RWPE2 (cell line): ENCODE results near the gene WWC2.

ENCODE experiments used
- ATAC-seq: fragments of 200-7000 bp; cut with Tn5 transposase; 3 replicates; pipeline ENCODE4 v1.9.1; 2021; ENCODE audit warnings: low read depth
- DNase-seq: peaks from one replicate; pipeline ENCODE4 v3.0.0-alpha.2; 2020; ENCODE audit warnings: low spot score
- H3K27ac ChIP-seq: fragments of 450-650 bp; 2 replicates; pipeline ENCODE4 v1.5.1; 2017; ENCODE audit warnings: mild to moderate bottlenecking; ENCODE audit not compliant: poor library complexity, severe bottlenecking
- H3K27me3 ChIP-seq: fragments of 250-450 bp; sonication (Bioruptor Pico); 2 replicates; pipeline ENCODE4 v1.5.1; 2021; ENCODE audit warnings: mild to moderate bottlenecking, moderate library complexity; ENCODE audit not compliant: insufficient read depth, poor library complexity, severe bottlenecking
- H3K36me3 ChIP-seq: fragments of 250-450 bp; sonication (Bioruptor Pico); 2 replicates; pipeline ENCODE4 v1.5.1; 2020; ENCODE audit warnings: low read depth, mild to moderate bottlenecking, moderate library complexity
- H3K4me1 ChIP-seq: fragments of 250-450 bp; sonication (Bioruptor Pico); 2 replicates; pipeline ENCODE4 v1.5.1; 2021; ENCODE audit warnings: mild to moderate bottlenecking, moderate library complexity; ENCODE audit not compliant: insufficient read depth, poor library complexity, severe bottlenecking
- H3K4me3 ChIP-seq: fragments of 250-450 bp; sonication (Bioruptor Pico); 2 replicates; pipeline ENCODE4 v1.5.1; 2021; ENCODE audit warnings: mild to moderate bottlenecking, moderate library complexity; ENCODE audit not compliant: severe bottlenecking
- H3K9me3 ChIP-seq: fragments of 250-450 bp; sonication (Bioruptor Pico); 2 replicates; pipeline ENCODE4 v1.5.1; 2021; ENCODE audit warnings: mild to moderate bottlenecking, moderate library complexity; ENCODE audit not compliant: severe bottlenecking
- TF ChIP-seq, protein P1 (sequence below): fragments of 450-650 bp; IDR thresholded peaks from one replicate; pipeline ENCODE4 v1.5.1; 2017; ENCODE audit warnings: mild to moderate bottlenecking, moderate library complexity; ENCODE audit not compliant: poor library complexity, severe bottlenecking

The WWC2 gene

GRCh38 chr4:183276106-183276505 is 177.0 kb downstream of the WWC2 start:
- Histone ChIP-seq H3K4me1 (no peaks in the 10 kb centered on the region), H3K27ac (no peak overlapping the region), H3K9me3 (peaks cover 6% of the 10 kb centered on the region), H3K36me3 (peaks cover 43% of the 10 kb centered on the region), H3K4me3 (no peak overlapping the region), H3K27me3 (no peaks in the 10 kb centered on the region)
- DNase-seq (no peak), ATAC-seq (no peak)
- TF ChIP-seq, protein P1, sequence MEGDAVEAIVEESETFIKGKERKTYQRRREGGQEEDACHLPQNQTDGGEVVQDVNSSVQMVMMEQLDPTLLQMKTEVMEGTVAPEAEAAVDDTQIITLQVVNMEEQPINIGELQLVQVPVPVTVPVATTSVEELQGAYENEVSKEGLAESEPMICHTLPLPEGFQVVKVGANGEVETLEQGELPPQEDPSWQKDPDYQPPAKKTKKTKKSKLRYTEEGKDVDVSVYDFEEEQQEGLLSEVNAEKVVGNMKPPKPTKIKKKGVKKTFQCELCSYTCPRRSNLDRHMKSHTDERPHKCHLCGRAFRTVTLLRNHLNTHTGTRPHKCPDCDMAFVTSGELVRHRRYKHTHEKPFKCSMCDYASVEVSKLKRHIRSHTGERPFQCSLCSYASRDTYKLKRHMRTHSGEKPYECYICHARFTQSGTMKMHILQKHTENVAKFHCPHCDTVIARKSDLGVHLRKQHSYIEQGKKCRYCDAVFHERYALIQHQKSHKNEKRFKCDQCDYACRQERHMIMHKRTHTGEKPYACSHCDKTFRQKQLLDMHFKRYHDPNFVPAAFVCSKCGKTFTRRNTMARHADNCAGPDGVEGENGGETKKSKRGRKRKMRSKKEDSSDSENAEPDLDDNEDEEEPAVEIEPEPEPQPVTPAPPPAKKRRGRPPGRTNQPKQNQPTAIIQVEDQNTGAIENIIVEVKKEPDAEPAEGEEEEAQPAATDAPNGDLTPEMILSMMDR = no peak

DNA sequence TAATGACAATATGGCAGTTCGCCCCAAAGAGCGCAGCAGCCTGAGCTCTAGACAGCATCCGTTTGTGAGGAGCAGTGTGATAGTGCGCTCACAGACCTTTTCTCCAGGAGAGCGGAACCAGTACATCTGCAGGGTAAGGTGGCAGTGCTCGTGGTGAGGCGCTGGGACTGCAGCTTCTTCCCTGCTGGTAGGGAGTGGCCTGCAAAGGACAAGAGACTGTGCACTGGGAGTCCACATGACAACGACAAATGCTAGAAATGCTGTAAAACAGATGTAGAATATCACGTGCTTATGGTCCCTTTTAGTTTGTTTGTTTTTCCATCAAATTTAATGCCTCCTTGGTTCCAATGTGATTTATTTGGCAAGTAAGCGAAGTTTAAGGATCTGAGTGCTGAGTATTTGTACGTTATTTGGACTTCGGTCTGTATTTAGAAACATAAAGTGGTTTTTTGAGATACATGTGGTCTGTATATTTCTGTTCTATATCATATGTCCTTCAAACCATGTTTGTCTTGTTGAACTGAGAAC is 185.3 kb downstream of the WWC2 start:
- no peak for ATAC-seq
- Histone ChIP-seq H3K36me3 (peaks cover 55% of the 10 kb centered on the region), H3K4me3 (no peak overlapping the region), H3K4me1 (no peaks in the 10 kb centered on the region), H3K9me3 (no peaks in the 10 kb centered on the region), H3K27ac (no peak overlapping the region), H3K27me3 (no peaks in the 10 kb centered on the region)
- TF ChIP-seq, protein P1 = no peak
- DNase-seq = no peak

DNA sequence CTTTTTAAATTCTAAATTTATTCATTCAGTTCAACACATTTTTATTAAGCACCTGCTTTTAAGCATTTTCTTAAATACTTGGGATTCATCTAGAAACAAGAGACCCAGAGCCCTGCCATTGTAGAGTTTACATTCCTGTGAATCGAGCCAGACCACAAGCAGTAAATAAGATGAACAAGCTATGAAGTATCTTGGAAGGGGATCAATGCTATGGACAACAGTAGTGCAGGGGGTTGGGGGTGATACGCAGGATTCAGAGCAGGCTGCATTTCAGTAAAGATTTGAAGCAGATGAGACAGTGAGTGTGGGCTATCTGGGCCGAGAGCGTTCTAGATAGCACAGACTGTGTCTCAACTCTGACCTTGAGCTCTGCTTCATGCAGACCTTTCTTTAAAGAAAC is 185.9 kb downstream of the WWC2 start:
- no peaks in the 10 kb centered on the region for H3K27me3 ChIP-seq
- TF ChIP-seq, protein P1 = no peak
- no peak for DNase-seq

GRCh38 chr4:183285886-183286285 is 186.8 kb downstream of the WWC2 start:
- ATAC-seq (no peak), DNase-seq (no peak)
- no peak overlapping the region for H3K4me3 ChIP-seq
- no peaks in the 10 kb centered on the region for H3K9me3 ChIP-seq
- H3K27ac ChIP-seq = no peak overlapping the region
- no peaks in the 10 kb centered on the region for H3K4me1 ChIP-seq
- no peaks in the 10 kb centered on the region for H3K27me3 ChIP-seq
- TF ChIP-seq, protein P1 = no peak
- peaks cover 62% of the 10 kb centered on the region for H3K36me3 ChIP-seq

More for the DNA sequence above, 185.9 kb downstream of the WWC2 start:
- ATAC-seq = no peak
- H3K27ac ChIP-seq = no peak overlapping the region
- H3K4me1 ChIP-seq = no peaks in the 10 kb centered on the region
- H3K9me3 ChIP-seq = no peaks in the 10 kb centered on the region
- peaks cover 58% of the 10 kb centered on the region for H3K36me3 ChIP-seq
- H3K4me3 ChIP-seq = no peak overlapping the region

- H3K36me3 ChIP-seq = peaks cover 54% of the 10 kb centered on the region
Observed at GRCh38 chr4:183286590-183287308, 187.7 kb downstream of the WWC2 start.

More at GRCh38 chr4:183286590-183287308, 187.7 kb downstream of the WWC2 start:
- H3K27me3 ChIP-seq = no peaks in the 10 kb centered on the region
- DNase-seq (no peak), ATAC-seq (no peak)
- H3K4me3 ChIP-seq = no peak overlapping the region
- no peaks in the 10 kb centered on the region for H3K9me3 ChIP-seq
- no peak overlapping the region for H3K27ac ChIP-seq
- no peaks in the 10 kb centered on the region for H3K4me1 ChIP-seq
- TF ChIP-seq, protein P1 = no peak
